ENCODE data around the gene TMEM138. TPM values are rescaled to one million over a fixed set of nuclear protein-coding genes. Genes with fewer than 3 reads are reported as not detected.

Gene TMEM138
- total RNA-seq, 1 donor: 59.2 TPM

DNA sequence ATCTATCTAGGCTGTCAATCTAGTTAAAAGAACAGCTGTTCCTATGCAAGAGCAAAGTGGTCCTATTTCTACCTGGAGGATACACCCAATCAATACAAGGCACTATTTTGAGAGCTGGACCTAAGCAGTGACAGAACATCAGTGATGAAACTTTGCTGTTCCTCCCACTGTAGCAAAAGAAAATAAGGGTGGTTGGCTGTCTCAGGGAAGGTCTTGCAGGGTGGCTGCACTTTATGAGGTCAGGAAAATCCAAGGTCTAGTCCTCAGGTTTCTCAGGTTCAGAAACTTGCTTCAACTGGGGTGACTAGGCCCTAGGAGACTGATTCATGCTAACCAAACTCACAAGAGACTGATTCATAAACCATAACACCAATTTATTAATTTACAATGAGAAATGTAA, 56.0 kb downstream of the TMEM138 start:
- H3K4me3 ChIP-seq (ENCODE audit: low read depth, low read length): no peak overlapping the region
- TF ChIP-seq, protein P1, sequence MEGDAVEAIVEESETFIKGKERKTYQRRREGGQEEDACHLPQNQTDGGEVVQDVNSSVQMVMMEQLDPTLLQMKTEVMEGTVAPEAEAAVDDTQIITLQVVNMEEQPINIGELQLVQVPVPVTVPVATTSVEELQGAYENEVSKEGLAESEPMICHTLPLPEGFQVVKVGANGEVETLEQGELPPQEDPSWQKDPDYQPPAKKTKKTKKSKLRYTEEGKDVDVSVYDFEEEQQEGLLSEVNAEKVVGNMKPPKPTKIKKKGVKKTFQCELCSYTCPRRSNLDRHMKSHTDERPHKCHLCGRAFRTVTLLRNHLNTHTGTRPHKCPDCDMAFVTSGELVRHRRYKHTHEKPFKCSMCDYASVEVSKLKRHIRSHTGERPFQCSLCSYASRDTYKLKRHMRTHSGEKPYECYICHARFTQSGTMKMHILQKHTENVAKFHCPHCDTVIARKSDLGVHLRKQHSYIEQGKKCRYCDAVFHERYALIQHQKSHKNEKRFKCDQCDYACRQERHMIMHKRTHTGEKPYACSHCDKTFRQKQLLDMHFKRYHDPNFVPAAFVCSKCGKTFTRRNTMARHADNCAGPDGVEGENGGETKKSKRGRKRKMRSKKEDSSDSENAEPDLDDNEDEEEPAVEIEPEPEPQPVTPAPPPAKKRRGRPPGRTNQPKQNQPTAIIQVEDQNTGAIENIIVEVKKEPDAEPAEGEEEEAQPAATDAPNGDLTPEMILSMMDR (IDR thresholded peaks at IDR 0.05; ENCODE audit: insufficient read depth, low read depth, low read length): no peak
- DNase-seq (ENCODE audit: low read depth): no peak

Other genes starting within 250 kb of the TMEM138 start
- 15.1 and 15.5 TPM in 2 replicates for gene VPS37C, start 200.9 kb upstream of the TMEM138 start, total RNA-seq
- gene PGA3, start 158.9 kb upstream of the TMEM138 start, total RNA-seq: 0.64 TPM in 1 of 2 replicates, not detected in the other
- gene PGA4, start 140.0 kb upstream of the TMEM138 start, total RNA-seq: not detected in 2 replicates
- not detected in 2 replicates for gene PGA5, start 121.2 kb upstream of the TMEM138 start, total RNA-seq
- 1.3 and 2.2 TPM in 2 replicates for gene VWCE, start 67.1 kb upstream of the TMEM138 start, total RNA-seq
- 252 and 335 TPM in 2 replicates for gene DDB1, start 29.3 kb upstream of the TMEM138 start, total RNA-seq
- gene TKFC, start 29.1 kb upstream of the TMEM138 start, total RNA-seq: 22.9 and 23.7 TPM in 2 replicates
- gene CYB561A3, start 492 bp upstream of the TMEM138 start, total RNA-seq: 124 and 144 TPM in 2 replicates
- gene TMEM216, start 30.2 kb downstream of the TMEM138 start, total RNA-seq: 10.6 and 14.2 TPM in 2 replicates
- gene CPSF7, start 67.6 kb downstream of the TMEM138 start, total RNA-seq: 28.3 and 33.2 TPM in 2 replicates
- gene SDHAF2, start 67.8 kb downstream of the TMEM138 start, total RNA-seq: 36.4 and 37.6 TPM in 2 replicates
- not detected in 2 replicates for gene LRRC10B, start 146.4 kb downstream of the TMEM138 start, total RNA-seq
- 0.43 and 2.6 TPM in 2 replicates for gene SYT7, start 218.7 kb downstream of the TMEM138 start, total RNA-seq